OCI-LY7 (cell line): ENCODE results near the gene NSMCE4A. TPM values are rescaled to one million over a fixed set of nuclear protein-coding genes. Genes with fewer than 3 reads are reported as not detected.

Experiments used
- BruUV-seq: library from RNA; stranded (reverse); fragments of 400-500 nt; replicated peaks from 2 replicates; lab custom pipeline; 2021; lab: Mats Ljungman, UMichigan
- CTCF ChIA-PET: fragments of 300-600 bp; sonication (Branson Sonifier 250); formaldehyde crosslinking; loops from one replicate; lab custom pipeline; 2022; ENCODE audit warnings: antibody characterized with exemption; ENCODE audit not compliant: unreplicated experiment; lab: Charles Lee
- POLR2A ChIA-PET: fragments of 300-600 bp; sonication (Branson Sonifier 250); formaldehyde crosslinking; loops from one replicate; lab custom pipeline; 2022; ENCODE audit warnings: antibody characterized with exemption; lab: Charles Lee
- DNase-seq: peaks from one replicate; pipeline ENCODE4 v3.0.0-alpha.2; 2015; ENCODE audit warnings: low spot score
- H2AFZ ChIP-seq: fragments of 200-600 bp; sonication (generic), shearing (Covaris generic); 2 replicates; pipeline ENCODE4 v1.6.1; 2014; ENCODE audit warnings: mild to moderate bottlenecking, antibody characterized with exemption, low read length, moderate library complexity
- H3K27ac ChIP-seq: fragments of 200-600 bp; sonication (generic); 2 replicates; pipeline ENCODE4 v1.5.1; 2014; ENCODE audit warnings: mixed run types, low read depth, mild to moderate bottlenecking, moderate library complexity, low read length, inconsistent platforms; ENCODE audit not compliant: poor library complexity, severe bottlenecking
- H3K36me3 ChIP-seq: fragments of 200-600 bp; sonication (generic); 2 replicates; pipeline ENCODE4 v1.6.1; 2014; ENCODE audit warnings: mild to moderate bottlenecking, antibody characterized with exemption, low read length, moderate library complexity, mixed read lengths; ENCODE audit not compliant: insufficient read depth
- H3K4me1 ChIP-seq: fragments of 200-600 bp; sonication (generic); 2 replicates; pipeline ENCODE4 v1.5.1; 2014; ENCODE audit warnings: mild to moderate bottlenecking, low read length; ENCODE audit not compliant: insufficient read depth, poor library complexity, severe bottlenecking
- H3K4me2 ChIP-seq: fragments of 200-600 bp; sonication (generic); 2 replicates; pipeline ENCODE4 v1.6.1; 2014; ENCODE audit warnings: mild to moderate bottlenecking, low read length
- H3K4me3 ChIP-seq: fragments of 200-600 bp; sonication (generic); 2 replicates; pipeline ENCODE4 v1.5.1; 2014; ENCODE audit warnings: mild to moderate bottlenecking, low read depth, low read length; ENCODE audit not compliant: poor library complexity, severe bottlenecking
- H3K79me2 ChIP-seq: fragments of 200-600 bp; sonication (generic); 2 replicates; pipeline ENCODE4 v1.6.1; 2016; ENCODE audit warnings: low read depth, mild to moderate bottlenecking, low read length, moderate library complexity, mixed read lengths; ENCODE audit not compliant: insufficient read depth
- H3K9me2 ChIP-seq: fragments of 200-600 bp; sonication (generic); 2 replicates; pipeline ENCODE4 v1.6.1; 2016; ENCODE audit warnings: mild to moderate bottlenecking, low read length, mixed read lengths; ENCODE audit not compliant: insufficient read depth
- H3K9me3 ChIP-seq: fragments of 200-600 bp; sonication (generic); 2 replicates; pipeline ENCODE4 v1.6.1; 2014; ENCODE audit warnings: mild to moderate bottlenecking, mixed run types, low read length, mixed read lengths
- H4K20me1 ChIP-seq: fragments of 200-600 bp; sonication (generic); 2 replicates; pipeline ENCODE4 v1.6.1; 2014; ENCODE audit warnings: mild to moderate bottlenecking, antibody characterized with exemption, low read length, moderate library complexity, mixed read lengths; ENCODE audit not compliant: insufficient read depth
- CTCF ChIP-seq: fragments of 200-600 bp; sonication (generic); conservative IDR thresholded peaks from 2 replicates; pipeline ENCODE4 v1.5.1; 2014; ENCODE audit warnings: mild to moderate bottlenecking, antibody characterized with exemption, low read length, moderate library complexity, mixed read lengths
- EZH2phosphoT487 ChIP-seq: fragments of 200-600 bp; sonication (generic); IDR thresholded peaks from 2 replicates; pipeline ENCODE4 v1.6.1; 2018; ENCODE audit warnings: low read depth, borderline replicate concordance, mild to moderate bottlenecking, mixed run types, antibody characterized with exemption, low read length, moderate library complexity, mixed read lengths
- intact Hi-C: fragments of 100-400 bp; cut with micrococcal nuclease; formaldehyde crosslinking; loops from one replicate; pipeline ENCODE4 v1.10.0; 2022; ENCODE audit not compliant: unreplicated experiment
- total RNA-seq, 2 experiments: library from RNA; depleted of rRNA in 1 of 2; stranded (reverse); fragments of >200 nt in 1 of 2; shearing (Covaris generic) in 1 of 2; gene quantifications; 2 replicates each; pipeline ENCODE4 v1.2.3, GENCODE V29; 2014 to 2022

NSMCE4A gene
- total RNA-seq, 2 experiments from 2014 or later: 69.5 to 105 TPM

- no peak for DNase-seq
- Histone ChIP-seq H2AFZ (no peak overlapping the region), H3K4me3 (no peak overlapping the region), H3K27ac (no peak overlapping the region), H3K9me3 (no peaks in the 10 kb centered on the region), H3K4me1 (no peaks in the 10 kb centered on the region), H4K20me1 (no peaks in the 10 kb centered on the region), H3K4me2 (no peak overlapping the region), H3K9me2 (no peaks in the 10 kb centered on the region), H3K36me3 (no peaks in the 10 kb centered on the region), H3K79me2 (no peaks in the 10 kb centered on the region)
- CTCF ChIA-PET: no interaction called here
- BruUV-seq: no TSS peak
- intact Hi-C loops: no loop called here
- no peak for TF ChIP-seq CTCF
- TF ChIP-seq EZH2phosphoT487: no peak
- POLR2A ChIA-PET: interaction anchor here (0.6 kb wide), 1 partner anchor 1790 kb away, joined by 3 read pairs; no protein-coding TSS in a partner anchor
Observed at GRCh38 chr10:122010405-122011050, 35.5 kb upstream of the NSMCE4A start.

DNA sequence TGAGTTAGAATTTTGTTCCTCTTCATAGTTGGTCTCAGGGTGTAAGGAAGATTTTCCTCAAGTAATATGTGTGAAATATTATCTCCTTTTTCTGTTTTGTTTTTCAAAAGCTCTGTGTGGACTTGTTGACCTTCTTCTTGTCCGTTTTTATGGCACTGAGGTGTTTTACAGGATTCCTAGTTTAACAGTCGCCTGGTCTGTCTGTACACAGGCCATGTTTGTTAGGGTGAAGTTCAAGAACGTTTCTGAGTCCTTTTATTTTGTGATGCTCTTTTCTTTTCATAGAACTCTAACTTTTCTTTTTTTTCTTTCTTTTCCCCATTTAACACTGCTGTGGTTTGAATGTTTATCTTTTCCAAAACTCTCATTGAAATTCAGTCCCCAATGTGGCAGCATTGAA lies 32.4 kb upstream of the NSMCE4A start:
- no peak overlapping the region for H2AFZ ChIP-seq
- no peak overlapping the region for H3K27ac ChIP-seq

More for the DNA sequence above, 32.4 kb upstream of the NSMCE4A start:
- no peak overlapping the region for H3K4me3 ChIP-seq
- H4K20me1 ChIP-seq: no peaks in the 10 kb centered on the region
- no peaks in the 10 kb centered on the region for H3K36me3 ChIP-seq
- BruUV-seq: no TSS peak
- ChIA-PET CTCF (no interaction called here), POLR2A (no interaction called here)
- H3K4me2 ChIP-seq: no peak overlapping the region
- no peaks in the 10 kb centered on the region for H3K9me2 ChIP-seq
- TF ChIP-seq EZH2phosphoT487 (no peak), CTCF (no peak)
- no peaks in the 10 kb centered on the region for H3K4me1 ChIP-seq
- H3K79me2 ChIP-seq: no peaks in the 10 kb centered on the region
- no peak for DNase-seq
- H3K9me3 ChIP-seq: no peaks in the 10 kb centered on the region
- intact Hi-C loops: no loop called here
